ENCODE measurements around the gene TIGD3.
"Not testable (repeated sequence)": the region's sequence is repeated elsewhere in the genome, so short reads cannot be mapped to it uniquely, and the experiment has no call there.

Gene TIGD3

GRCh38 chr11:65325435-65325834 is 29.1 kb upstream of the TIGD3 start:
- in situ Hi-C loops (cut with MboI; ENCODE audit: low sequenced_read_pairs): no loop called here

DNA sequence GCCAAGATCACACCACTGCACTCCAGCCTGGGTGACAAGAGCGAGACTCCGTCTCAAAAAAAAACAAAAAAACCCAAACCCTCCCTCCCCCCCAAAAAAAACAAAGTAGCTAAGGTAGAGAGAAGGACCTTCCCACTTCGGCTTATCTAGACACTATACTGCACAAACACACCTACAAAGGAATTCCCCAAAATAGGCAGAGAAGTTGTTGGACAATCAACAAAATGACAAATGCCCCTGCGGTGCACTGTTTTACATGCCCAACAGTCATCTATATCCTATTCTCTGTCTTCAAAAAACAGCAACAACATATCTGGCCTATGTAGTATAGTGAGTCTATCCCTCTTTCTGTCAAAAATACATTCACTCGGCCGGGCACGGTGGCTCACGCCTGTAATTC is 27.5 kb upstream of the TIGD3 start:
- in situ Hi-C loops (cut with MboI; ENCODE audit: low sequenced_read_pairs): no loop called here

GRCh38 chr11:65329478-65329877 is 25.1 kb upstream of the TIGD3 start:
- in situ Hi-C loops (cut with MboI; ENCODE audit: low sequenced_read_pairs): no loop called here

GRCh38 chr11:65329944-65330403 is 24.6 kb upstream of the TIGD3 start:
- in situ Hi-C loops (cut with MboI; ENCODE audit: low sequenced_read_pairs): no loop called here

DNA sequence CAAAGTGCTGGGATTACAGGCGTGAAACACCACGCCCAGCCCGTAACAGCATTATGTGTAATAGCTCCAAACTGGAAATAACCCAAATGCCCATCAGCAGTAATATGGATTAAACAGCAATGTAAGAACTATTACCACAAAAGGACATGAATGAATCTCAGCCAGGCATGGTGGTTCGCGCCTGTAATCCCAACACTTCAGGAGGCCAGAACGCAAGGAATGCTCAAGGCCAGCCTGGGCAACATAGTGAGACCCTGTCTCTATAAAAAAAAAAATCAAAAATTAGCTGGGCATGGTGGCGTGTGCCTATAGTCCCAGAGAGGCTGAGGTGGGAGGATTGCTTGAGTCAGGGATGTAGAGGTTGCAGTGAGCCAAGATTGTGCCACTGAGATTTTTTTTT is 24.0 kb upstream of the TIGD3 start:
- in situ Hi-C loops (cut with MboI; ENCODE audit: low sequenced_read_pairs): no loop called here

GRCh38 chr11:65332591-65332990 is 22.0 kb upstream of the TIGD3 start:
- in situ Hi-C loops (cut with MboI; ENCODE audit: low sequenced_read_pairs): not testable (repeated sequence)

DNA sequence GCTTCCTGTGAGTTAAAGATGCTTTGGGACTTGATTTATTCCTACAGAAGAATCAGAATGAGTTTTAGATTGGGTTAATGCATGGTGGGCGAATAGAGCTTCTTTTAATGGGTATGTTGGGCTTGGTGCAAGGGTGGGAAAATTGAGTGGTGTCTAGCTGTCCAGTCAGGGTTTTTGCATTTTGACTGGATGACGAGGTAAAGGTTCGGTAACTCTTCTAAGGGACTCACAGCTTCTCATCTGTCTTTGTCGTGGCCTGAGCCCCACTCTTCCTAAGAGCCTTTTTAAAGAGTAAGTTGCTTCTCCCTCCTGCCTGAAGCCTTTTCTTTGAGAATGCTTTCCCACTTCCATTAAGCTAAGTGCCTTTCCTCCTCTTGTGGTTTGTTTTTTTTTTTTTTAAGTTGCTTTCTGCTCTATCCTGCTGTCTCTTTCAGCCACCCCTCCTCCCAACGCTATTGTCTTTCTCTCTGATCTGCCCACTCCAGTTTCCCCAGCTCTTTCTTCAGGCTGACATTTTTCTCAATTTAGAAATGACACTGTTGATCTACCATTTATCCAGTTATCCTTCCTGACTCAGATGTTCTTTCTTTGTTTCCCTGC is 19.8 kb upstream of the TIGD3 start:
- in situ Hi-C loops (cut with MboI; ENCODE audit: low sequenced_read_pairs): no loop called here

DNA sequence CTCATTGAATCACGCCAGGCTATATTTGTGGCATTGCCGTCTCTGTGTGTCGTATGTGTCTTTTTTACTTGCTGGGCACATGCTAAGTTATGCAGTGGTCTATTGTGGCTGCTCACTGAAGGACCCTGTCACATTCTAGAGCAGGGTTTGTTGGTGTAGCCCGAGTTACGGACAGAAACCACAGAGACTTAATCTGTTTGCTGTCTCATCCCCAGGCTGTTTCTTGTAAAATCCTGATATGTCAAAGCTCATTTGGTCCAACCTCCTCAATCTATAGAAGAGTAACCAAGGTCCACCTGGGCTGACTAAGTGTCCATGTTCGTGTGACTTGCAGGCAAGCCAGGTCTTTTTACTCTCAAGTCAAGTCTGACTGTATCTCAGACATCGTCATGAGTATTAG is 15.9 kb upstream of the TIGD3 start:
- in situ Hi-C loops (cut with MboI; ENCODE audit: low sequenced_read_pairs): no loop called here

DNA sequence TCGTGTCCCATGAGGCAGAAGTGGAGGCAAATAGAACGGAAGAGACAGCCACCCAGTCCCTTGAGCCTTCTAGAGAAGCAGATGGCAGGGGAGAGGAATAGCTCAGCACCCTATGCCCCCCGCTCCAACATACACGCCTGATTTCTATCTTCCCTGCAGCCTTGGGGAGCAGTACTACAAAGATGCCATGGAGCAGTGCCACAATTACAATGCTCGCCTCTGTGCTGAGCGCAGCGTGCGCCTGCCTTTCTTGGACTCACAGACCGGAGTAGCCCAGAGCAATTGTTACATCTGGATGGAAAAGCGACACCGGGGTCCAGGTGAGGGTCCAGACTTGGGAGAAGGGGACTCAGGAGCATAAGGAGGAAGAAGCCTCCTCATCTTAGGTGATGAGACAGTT is 14.3 kb upstream of the TIGD3 start:
- in situ Hi-C loops (cut with MboI; ENCODE audit: low sequenced_read_pairs): no loop called here

- in situ Hi-C loops (cut with MboI; ENCODE audit: low sequenced_read_pairs): no loop called here
Observed at GRCh38 chr11:65341856-65342255, 12.7 kb upstream of the TIGD3 start.

- in situ Hi-C loops (cut with MboI; ENCODE audit: low sequenced_read_pairs): no loop called here
Observed at GRCh38 chr11:65351511-65351910, 3.0 kb upstream of the TIGD3 start.

- in situ Hi-C loops (cut with MboI; ENCODE audit: low sequenced_read_pairs): no loop called here
Observed at GRCh38 chr11:65352783-65353182, 1.8 kb upstream of the TIGD3 start.

DNA sequence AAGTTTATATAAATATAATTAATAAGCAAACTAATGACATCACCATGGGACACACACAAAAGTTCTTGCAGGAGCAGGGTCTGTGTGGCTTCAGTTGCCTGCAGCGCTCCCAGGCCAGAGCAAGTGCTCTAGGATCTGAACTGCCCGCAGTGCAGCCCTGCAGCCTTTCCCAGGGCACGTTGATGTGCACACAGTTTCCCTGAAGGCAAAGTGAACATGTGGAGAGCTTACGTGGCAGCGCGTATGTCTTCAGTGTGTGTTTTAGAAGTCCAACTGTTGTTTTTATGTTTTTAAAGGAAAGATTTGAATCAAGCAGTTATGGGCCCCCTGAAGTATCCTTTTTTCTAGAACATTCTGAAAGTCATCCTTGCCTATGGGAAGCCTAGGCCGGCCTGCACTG is 1.2 kb upstream of the TIGD3 start:
- in situ Hi-C loops (cut with MboI; ENCODE audit: low sequenced_read_pairs): no loop called here

DNA sequence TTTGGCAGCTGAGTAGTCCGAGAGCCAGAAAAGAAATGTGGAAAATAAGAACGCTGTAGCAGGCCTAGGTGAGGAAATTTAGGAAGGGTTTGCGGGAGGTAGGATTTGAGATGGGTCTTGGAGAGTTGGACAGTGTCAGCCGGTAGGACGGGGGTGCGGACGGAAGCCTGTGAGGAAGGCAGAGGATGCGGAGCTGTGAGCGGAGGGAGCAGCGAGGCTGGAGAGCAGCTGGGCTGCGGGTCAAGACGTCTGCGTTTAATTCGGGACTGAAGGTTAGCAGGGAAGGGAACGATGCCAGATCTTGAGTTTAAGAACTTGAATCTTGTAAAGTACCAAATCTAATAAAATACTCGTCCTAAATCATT is 669 bp upstream of the TIGD3 start:
- in situ Hi-C loops (cut with MboI; ENCODE audit: low sequenced_read_pairs): no loop called here

- in situ Hi-C loops (cut with MboI; ENCODE audit: low sequenced_read_pairs): no loop called here
Observed at GRCh38 chr11:65355013-65355775, 643 bp downstream of the TIGD3 start.

DNA sequence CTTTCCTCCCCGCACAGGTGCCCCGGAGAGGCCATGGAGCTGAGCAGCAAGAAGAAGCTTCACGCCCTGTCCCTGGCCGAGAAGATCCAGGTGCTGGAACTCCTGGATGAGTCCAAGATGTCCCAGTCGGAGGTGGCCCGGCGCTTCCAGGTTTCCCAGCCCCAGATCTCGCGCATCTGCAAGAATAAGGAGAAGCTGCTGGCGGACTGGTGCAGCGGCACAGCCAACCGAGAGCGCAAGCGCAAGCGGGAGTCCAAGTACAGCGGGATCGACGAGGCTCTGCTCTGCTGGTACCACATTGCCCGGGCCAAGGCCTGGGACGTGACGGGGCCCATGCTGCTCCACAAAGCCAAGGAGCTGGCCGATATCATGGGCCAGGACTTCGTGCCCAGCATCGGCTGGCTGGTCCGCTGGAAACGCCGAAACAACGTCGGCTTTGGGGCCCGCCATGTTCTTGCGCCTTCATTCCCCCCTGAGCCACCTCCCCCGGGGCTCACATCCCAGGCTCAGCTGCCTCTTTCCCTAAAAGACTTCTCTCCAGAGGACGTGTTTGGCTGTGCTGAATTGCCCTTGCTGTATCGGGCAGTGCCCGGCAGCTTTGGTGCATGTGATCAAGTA is 1.3 kb downstream of the TIGD3 start:
- in situ Hi-C loops (cut with MboI; ENCODE audit: low sequenced_read_pairs): no loop called here

- in situ Hi-C loops (cut with MboI; ENCODE audit: low sequenced_read_pairs): no loop called here
Observed at GRCh38 chr11:65356394-65356972, 1.9 kb downstream of the TIGD3 start.

GRCh38 chr11:65357856-65358356 is 3.4 kb downstream of the TIGD3 start:
- in situ Hi-C loops (cut with MboI; ENCODE audit: low sequenced_read_pairs): no loop called here

DNA sequence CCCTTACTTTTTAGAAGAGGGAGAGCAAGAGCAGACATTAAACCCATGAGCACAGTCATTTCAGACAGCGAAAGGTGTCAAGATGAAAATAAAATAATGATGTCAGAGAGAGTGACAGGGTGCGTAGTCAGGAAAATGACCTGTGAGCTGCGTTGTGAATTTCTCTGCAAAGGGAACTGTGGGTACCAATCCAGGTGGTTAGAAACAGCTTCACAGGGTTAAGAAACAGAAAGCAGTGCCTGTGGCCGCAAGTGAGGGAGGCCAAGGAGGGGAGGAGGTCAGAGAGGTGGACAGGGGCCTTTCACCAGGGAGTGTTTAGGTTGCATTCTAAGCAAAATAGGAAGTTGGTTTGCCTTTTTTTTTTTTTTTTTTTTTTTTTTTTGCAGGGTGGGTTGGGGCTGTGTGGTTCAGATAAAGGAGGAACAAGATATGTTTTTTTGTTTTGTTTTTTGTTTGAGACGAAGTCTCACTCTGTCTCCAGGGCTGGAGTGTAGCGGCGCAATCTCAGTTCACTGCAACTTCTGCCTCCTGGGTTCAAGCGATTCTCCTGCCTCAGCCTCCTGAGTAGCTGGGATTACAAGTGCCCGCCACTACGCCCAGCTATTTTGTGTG is 7.9 kb downstream of the TIGD3 start:
- in situ Hi-C loops (cut with MboI; ENCODE audit: low sequenced_read_pairs): no loop called here

GRCh38 chr11:65362966-65363365 is 8.4 kb downstream of the TIGD3 start:
- in situ Hi-C loops (cut with MboI; ENCODE audit: low sequenced_read_pairs): no loop called here

DNA sequence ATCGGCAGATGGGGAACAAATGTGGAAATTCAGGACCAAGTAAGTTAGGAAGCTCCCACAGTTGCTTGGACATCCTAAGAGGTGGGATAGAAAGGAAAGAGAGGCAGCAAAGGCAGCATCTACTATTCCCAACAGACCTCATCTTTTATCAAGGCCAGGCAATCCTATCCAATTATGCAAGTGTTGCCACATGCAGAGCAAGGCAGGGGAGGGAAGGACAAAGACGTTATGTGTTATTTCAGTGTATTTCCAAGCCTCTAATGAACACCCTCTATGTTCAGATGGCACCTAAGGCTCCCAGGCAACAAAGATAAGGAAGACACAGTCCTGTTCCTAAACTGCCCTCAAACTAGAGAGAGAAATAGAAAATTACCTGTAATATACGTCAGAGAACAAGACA is 9.2 kb downstream of the TIGD3 start:
- in situ Hi-C loops (cut with MboI; ENCODE audit: low sequenced_read_pairs): no loop called here
